Fibroblast of peridontal ligament (primary cell): ENCODE data around the gene C2orf72.

Experiments used
- DNase-seq: peaks from one replicate; pipeline ENCODE4 v3.0.0-alpha.2; 2010; ENCODE audit errors: extremely low read depth

C2orf72 gene

DNA sequence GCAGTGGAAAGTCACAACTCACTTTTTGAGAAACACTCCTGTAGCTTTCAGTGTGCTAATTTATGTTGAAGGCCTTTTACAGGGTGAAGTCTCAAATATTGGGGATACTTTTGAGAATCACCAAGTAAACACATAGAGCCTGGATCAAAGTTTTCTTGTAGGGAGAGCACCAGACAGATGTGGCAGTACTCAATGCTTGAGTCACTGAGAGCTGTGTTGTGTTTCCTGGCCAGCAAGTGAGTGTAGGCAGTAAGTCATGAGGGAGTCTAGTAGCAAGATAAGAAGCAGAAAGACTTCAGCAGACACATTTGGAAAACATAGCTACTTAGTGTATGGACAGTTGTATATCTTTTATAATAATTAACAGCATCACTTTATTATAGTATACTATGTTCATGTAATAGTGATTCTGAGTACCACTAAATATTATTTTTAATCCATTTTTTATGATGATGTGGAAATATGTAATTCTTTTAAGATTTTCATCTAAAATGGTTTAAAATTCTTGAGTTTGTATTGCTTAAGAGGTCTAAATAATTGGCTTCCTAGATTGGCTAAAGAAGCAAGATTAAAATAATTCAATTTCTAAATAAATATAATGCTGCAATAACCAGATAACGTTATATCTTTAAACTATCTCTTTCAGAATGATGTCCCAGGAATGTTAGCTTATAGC, 32.2 kb downstream of the C2orf72 start:
- peak; percentile 26 for DNase-seq

DNA sequence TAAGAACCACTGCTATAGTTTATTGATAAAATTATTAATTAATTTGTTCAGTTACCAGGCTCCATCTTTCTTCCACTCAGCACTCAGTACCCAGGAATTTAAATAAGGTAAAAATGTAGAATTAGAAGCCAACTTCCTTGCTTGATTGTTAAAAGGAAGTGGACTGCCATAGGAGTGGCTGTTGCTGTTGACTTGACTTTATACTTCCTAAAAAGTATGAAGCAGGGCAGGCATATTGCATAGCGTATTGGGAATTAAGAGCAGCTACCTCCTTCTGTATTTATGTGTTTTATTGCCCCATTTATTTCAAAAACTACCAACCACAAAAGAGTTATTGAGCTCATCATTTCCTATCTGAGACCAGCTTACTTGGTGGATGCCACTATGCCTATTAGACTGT, 47.2 kb downstream of the C2orf72 start:
- DNase-seq, result no peak

DNA sequence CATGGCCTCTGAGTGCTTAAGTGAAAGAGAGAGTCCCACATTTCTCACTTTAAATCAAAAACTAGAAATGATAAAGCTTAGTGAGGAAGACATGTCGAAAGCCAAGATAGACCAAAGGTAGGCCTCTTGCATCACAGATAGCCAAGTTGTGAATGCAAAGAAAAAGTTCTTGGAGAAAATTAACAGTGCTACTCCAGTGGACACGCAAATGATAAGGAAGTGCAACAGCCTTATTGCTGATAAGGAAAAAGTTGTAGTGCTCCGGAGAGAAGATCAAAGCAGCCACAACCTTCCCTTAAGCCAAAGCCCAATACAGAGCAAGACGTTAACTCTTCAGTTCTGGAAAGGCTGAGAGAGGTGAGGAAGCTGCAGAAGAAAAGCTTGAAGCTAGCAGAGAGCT, 51.4 kb downstream of the C2orf72 start:
- DNase-seq, result no peak

DNA sequence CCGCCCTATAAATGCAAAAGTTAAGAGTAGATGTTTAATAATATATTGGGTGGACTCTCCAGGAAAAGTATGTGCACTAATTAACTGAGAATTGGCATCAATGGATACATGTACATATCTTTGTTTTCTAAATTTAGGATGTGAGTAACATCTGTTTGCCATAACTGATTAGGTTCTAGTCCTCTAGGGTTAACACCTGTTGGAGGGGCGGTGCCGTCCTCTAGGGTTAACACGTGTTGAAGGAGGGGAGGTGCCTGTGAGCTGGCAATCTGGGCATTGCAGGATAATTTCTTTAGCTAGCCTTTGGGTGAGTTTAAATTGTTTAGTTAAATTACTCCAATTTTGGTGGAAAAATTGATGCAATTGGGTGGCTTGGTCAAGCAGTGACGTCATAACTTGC, 56.6 kb downstream of the C2orf72 start:
- DNase-seq, result no peak

DNA sequence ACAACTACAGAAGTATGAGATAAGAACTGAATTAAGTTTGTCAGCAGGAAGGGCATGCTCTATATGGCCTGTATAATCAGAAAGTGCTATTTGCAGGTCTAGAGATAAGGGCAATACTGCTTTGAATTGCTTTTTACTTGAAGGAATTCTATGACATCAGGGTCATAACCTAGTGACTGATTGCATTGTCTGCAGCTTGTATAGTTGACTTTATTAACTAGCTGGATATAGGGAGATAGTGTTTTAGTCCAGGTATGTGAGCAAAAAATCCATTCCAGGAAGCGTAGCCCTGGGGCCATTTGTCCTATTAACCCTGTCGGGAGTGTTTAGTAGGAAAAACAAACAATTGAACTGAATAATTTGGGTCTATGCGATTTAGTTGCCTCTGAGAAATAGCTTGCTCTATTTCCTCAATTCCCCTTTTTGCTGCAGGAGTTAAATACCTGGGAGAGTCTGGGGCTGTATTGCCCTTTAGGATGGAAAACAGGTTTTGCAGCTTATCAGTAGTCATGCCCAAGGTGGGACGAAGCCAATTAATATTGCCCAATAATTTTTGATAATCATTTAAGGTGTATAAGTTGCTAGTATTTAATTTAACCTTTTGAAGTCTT, 57.5 kb downstream of the C2orf72 start:
- no peak for DNase-seq
